Body of pancreas (tissue), 4 donors: ENCODE data around the gene EOMES.

Source experiments
- CTCF ChIP-seq, 7 experiments: fragments of 450-650 bp in 4 of 7; fragments of 200-600 bp in 3 of 7; sonication (generic) in 3 of 7; IDR thresholded peaks; one replicate each; pipeline ENCODE4 v1.5.1; 2016 to 2019; ENCODE audit warnings: antibody characterized with exemption in 7 of 7
- POLR2A ChIP-seq, 3 donors: fragments of 450-650 bp; IDR thresholded peaks; one replicate each; pipeline ENCODE4 v1.6.1; 2016; ENCODE audit warnings: antibody characterized with exemption in 3 of 3, mild to moderate bottlenecking in 2 of 3

GRCh38 chr3:27716309-27716708 lies 5.8 kb downstream of the EOMES start:
- no peak for TF ChIP-seq POLR2A (IDR thresholded peaks at IDR 0.05)
- no peak for TF ChIP-seq CTCF (IDR thresholded peaks at IDR 0.05)
